ENCODE measurements around the gene SMIM32. TPM values are rescaled to one million over a fixed set of nuclear protein-coding genes. Genes with fewer than 3 reads are reported as not detected.
A peak's percentile ranks its signal among the peaks of the same experiment; 100 is the strongest.

The SMIM32 gene
- total RNA-seq, 1 experiment from 2014 or later: not detected

DNA sequence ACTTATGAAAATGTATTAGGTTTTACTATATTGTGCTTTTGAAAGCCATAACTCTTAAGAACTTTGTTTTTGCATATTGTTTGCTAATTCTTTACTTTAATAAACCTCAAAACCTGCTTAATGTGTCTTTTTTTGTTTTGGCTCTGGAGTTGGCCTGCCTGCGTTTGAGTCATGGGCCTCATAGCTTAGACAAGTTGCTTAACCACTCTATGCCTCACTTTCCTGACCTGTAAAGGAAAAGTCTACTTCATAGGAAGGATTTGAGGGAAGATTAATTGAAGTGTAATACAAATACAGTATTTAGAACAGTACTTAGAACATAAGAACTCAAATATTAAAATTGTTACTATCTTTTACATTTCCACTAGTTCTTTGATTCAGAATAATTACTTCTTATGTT is 10.3 kb downstream of the SMIM32 start:
- no peak overlapping the region for H3K4me3 ChIP-seq
- H3K27me3 ChIP-seq (ENCODE audit: insufficient read depth, low read depth): no peaks in the 10 kb centered on the region
- H3K4me2 ChIP-seq: no peak overlapping the region
- H2AFZ ChIP-seq: no peak overlapping the region
- H3K36me3 ChIP-seq (ENCODE audit: low read depth): peaks cover 3% of the 10 kb centered on the region; the same call in 1 of the 2 replicates
- DNase-seq: no peak
- no peaks in the 10 kb centered on the region for H3K79me2 ChIP-seq (ENCODE audit: low read depth)
- POLR2A ChIA-PET (ENCODE audit: unreplicated experiment): no interaction called here
- intact Hi-C loops (cut with micrococcal nuclease; ENCODE audit: unreplicated experiment): no loop called here
- no TSS peak for BruUV-seq (replicated peaks)
- no peaks in the 10 kb centered on the region for H3K4me1 ChIP-seq (replicated peaks; ENCODE audit: insufficient read depth)
- H4K20me1 ChIP-seq (ENCODE audit: insufficient read depth): no peaks in the 10 kb centered on the region
- CTCF ChIA-PET: interaction anchor here (0.7 kb wide), 1 partner anchor 22 kb away, joined by 14 read pairs; no protein-coding TSS in a partner anchor
- H3F3A ChIP-seq (ENCODE audit: insufficient read depth, low read depth): no peaks in the 10 kb centered on the region; the same call in 1 of the 2 replicates
- H3K9me2 ChIP-seq (ENCODE audit: insufficient read depth): 0 out of 2 replicates have a peak, but pooled peaks cover 4% of the 10 kb centered on the region
- H3K9me3 ChIP-seq (ENCODE audit: insufficient read depth, low read depth): no peaks in the 10 kb centered on the region
- TF ChIP-seq CTCF (conservative IDR thresholded peaks at IDR 0.05): no peak
- no peak for TF ChIP-seq EZH2 (IDR thresholded peaks at IDR 0.05; ENCODE audit: low read depth)
- H3K27ac ChIP-seq: no peak overlapping the region

- Histone ChIP-seq H3K4me1 (replicated peaks; ENCODE audit: insufficient read depth) (no peaks in the 10 kb centered on the region), H3K4me2 (no peak overlapping the region), H3F3A (ENCODE audit: insufficient read depth, low read depth) (no peaks in the 10 kb centered on the region), H3K9me2 (ENCODE audit: insufficient read depth) (no peaks in the 10 kb centered on the region), H3K9me3 (ENCODE audit: insufficient read depth, low read depth) (no peaks in the 10 kb centered on the region), H3K27me3 (ENCODE audit: insufficient read depth, low read depth) (no peaks in the 10 kb centered on the region), H3K27ac (no peak overlapping the region), H2AFZ (no peak overlapping the region), H4K20me1 (ENCODE audit: insufficient read depth) (no peaks in the 10 kb centered on the region), H3K4me3 (no peak overlapping the region), H3K36me3 (ENCODE audit: low read depth) (no peaks in the 10 kb centered on the region; the same call in 1 of the 2 replicates), H3K79me2 (ENCODE audit: low read depth) (no peaks in the 10 kb centered on the region)
- intact Hi-C loops (cut with micrococcal nuclease; ENCODE audit: unreplicated experiment): loop anchor here (1.0 to 5.0 kb wide), 4 partner anchors 75 to 287 kb away; no protein-coding TSS in a partner anchor
- no peak for DNase-seq
- CTCF ChIA-PET: interaction anchor here (0.6 to 0.9 kb wide), 6 partner anchors 92 to 285 kb away, joined by 4 to 8 read pairs (median 4); no protein-coding TSS in a partner anchor
- no TSS peak for BruUV-seq (replicated peaks)
- TF ChIP-seq EZH2 (IDR thresholded peaks at IDR 0.05; ENCODE audit: low read depth) (no peak), CTCF (conservative IDR thresholded peaks at IDR 0.05) (peak; percentile 77)
- POLR2A ChIA-PET (ENCODE audit: unreplicated experiment): no interaction called here
These were observed 18.8 kb downstream of the SMIM32 start for GRCh38 chr5:136174021-136174659.

DNA sequence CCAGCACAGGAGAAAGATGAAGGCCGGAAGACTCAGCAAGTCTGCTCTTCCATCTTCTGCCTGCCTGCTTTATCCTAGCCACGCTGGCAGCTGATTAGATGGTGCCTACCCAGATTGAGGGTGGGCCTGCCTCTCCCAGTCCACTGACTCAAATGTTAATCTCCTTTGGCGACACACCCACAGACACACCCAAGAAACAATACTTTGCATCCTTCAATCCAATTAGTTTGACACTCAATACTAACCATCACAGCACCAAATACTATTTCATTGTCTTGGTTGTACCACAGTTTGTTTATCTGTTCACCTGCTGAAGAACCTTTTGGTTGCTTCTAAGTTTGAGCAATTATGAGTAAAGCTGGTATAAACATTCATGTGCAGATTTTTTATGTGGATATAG is 23.7 kb downstream of the SMIM32 start:
- H3K4me3 ChIP-seq: no peak overlapping the region
- POLR2A ChIA-PET (ENCODE audit: unreplicated experiment): no interaction called here
- CTCF ChIA-PET: no interaction called here
- intact Hi-C loops (cut with micrococcal nuclease; ENCODE audit: unreplicated experiment): no loop called here
- DNase-seq: no peak
- H3K36me3 ChIP-seq (ENCODE audit: low read depth): peaks cover 3% of the 10 kb centered on the region; the same call in 1 of the 2 replicates
- no peak for TF ChIP-seq CTCF (conservative IDR thresholded peaks at IDR 0.05)
- TF ChIP-seq EZH2 (IDR thresholded peaks at IDR 0.05; ENCODE audit: low read depth): no peak
- no peaks in the 10 kb centered on the region for H3F3A ChIP-seq (ENCODE audit: insufficient read depth, low read depth)
- peaks cover 6% of the 10 kb centered on the region; the same call in 1 of the 2 replicates for H4K20me1 ChIP-seq (ENCODE audit: insufficient read depth)
- no peaks in the 10 kb centered on the region for H3K79me2 ChIP-seq (ENCODE audit: low read depth)
- H3K4me2 ChIP-seq: no peak overlapping the region
- H3K9me3 ChIP-seq (ENCODE audit: insufficient read depth, low read depth): no peaks in the 10 kb centered on the region
- H2AFZ ChIP-seq: no peak overlapping the region
- H3K4me1 ChIP-seq (replicated peaks; ENCODE audit: insufficient read depth): no peaks in the 10 kb centered on the region
- no peaks in the 10 kb centered on the region for H3K9me2 ChIP-seq (ENCODE audit: insufficient read depth)
- no peaks in the 10 kb centered on the region for H3K27me3 ChIP-seq (ENCODE audit: insufficient read depth, low read depth)
- no TSS peak for BruUV-seq (replicated peaks)
- no peak overlapping the region for H3K27ac ChIP-seq
